K562 (cell line): ENCODE measurements around the gene SOS2. TPM values are rescaled to one million over a fixed set of nuclear protein-coding genes. Genes with fewer than 3 reads are reported as not detected.

Experiments used
- ATAC-seq: fragments of 200-7000 bp; cut with Tn5 transposase; 3 replicates; pipeline ENCODE4 v1.9.1; 2020; ENCODE audit warnings: moderate library complexity
- BruUV-seq: library from RNA; stranded (reverse); fragments of 400-500 nt; replicated peaks from 2 replicates; lab custom pipeline; 2021; lab: Mats Ljungman, UMichigan
- CTCF ChIA-PET: fragments of 300-600 bp; formaldehyde crosslinking; extraction: SDS; loops from one replicate; lab custom pipeline; 2021; ENCODE audit warnings: low intra/inter-chr PET ratio; lab: Yijun Ruan, JAX
- POLR2A ChIA-PET: fragments of 300-600, 350-650 bp; sonication (Branson Sonifier 250); formaldehyde crosslinking; extraction: SDS; loops from one replicate; lab custom pipeline; 2021; ENCODE audit warnings: antibody characterized with exemption, inconsistent platforms; lab: Yijun Ruan, JAX
- DNase-seq, 4 experiments: peaks; one replicate each; pipeline versions ENCODE4 v3.0.0 to v3.0.0-alpha.2; 2011 to 2018; ENCODE audit warnings: low spot score in 3 of 4, mixed read lengths in 3 of 4; ENCODE audit errors: extremely low read depth in 1 of 4
- FAIRE-seq: peaks from 2 replicates; lab custom pipeline; 2011; peaks lifted over from hg19 to GRCh38; lab: Jason Lieb, UNC
- H2AFZ ChIP-seq: 2 replicates; pipeline ENCODE4 v1.6.0; 2011; ENCODE audit warnings: low read depth, low read length, control low read depth, inconsistent platforms
- H3K27ac ChIP-seq: fragments of 200-600 bp; 3 replicates; pipeline ENCODE4 v1.8.0; 2011; ENCODE audit warnings: low read depth, mild to moderate bottlenecking, control low read depth, inconsistent platforms, low read length, moderate library complexity, mixed read lengths; ENCODE audit errors: extremely low read depth
- H3K27me3 ChIP-seq, 2 experiments: fragments of 300-600 bp in 1 of 2; 2 replicates in 1 of 2; 3 replicates in 1 of 2; pipeline versions ENCODE4 v1.6.0 to v1.8.0; 2011; ENCODE audit warnings: inconsistent platforms in 2 of 2, low read length in 2 of 2, mild to moderate bottlenecking in 1 of 2, mixed read lengths in 1 of 2, moderate library complexity in 1 of 2; ENCODE audit not compliant: control insufficient read depth in 2 of 2, insufficient read depth in 2 of 2
- H3K36me3 ChIP-seq: fragments of 300-600 bp; 3 replicates; pipeline ENCODE4 v1.8.0; 2011; ENCODE audit warnings: mild to moderate bottlenecking, low read length, inconsistent platforms; ENCODE audit not compliant: control insufficient read depth, insufficient read depth
- H3K4me1 ChIP-seq, 2 experiments: fragments of 200-600 bp in 1 of 2; replicated peaks in 1 of 2; 2 replicates in 1 of 2; 3 replicates in 1 of 2; pipeline versions ENCODE4 v1.5.1 to v1.8.0; 2011; ENCODE audit warnings: inconsistent platforms in 2 of 2, low read length in 2 of 2, mild to moderate bottlenecking in 1 of 2, mixed read lengths in 1 of 2, moderate library complexity in 1 of 2; ENCODE audit not compliant: control insufficient read depth in 2 of 2, insufficient read depth in 2 of 2
- H3K4me2 ChIP-seq: 2 replicates; pipeline ENCODE4 v1.6.1; 2011; ENCODE audit warnings: low read length, control low read depth, inconsistent platforms, mixed read lengths; ENCODE audit not compliant: insufficient read depth
- H3K4me3 ChIP-seq: fragments of 200-600 bp; sonication (generic), shearing (Covaris generic); 2 replicates; pipeline ENCODE4 v1.5.1; 2016; ENCODE audit warnings: control low read depth, inconsistent platforms
- H3K79me2 ChIP-seq: fragments of 200-600 bp; 3 replicates; pipeline ENCODE4 v1.8.0; 2011; ENCODE audit warnings: low read length, inconsistent platforms; ENCODE audit not compliant: control insufficient read depth, insufficient read depth
- H3K9ac ChIP-seq, 2 experiments: 2 replicates each; pipeline versions ENCODE4 v1.6.0 to v1.6.1; 2011; ENCODE audit warnings: low read depth in 2 of 2, low read length in 2 of 2, control low read depth in 1 of 2, inconsistent platforms in 1 of 2, mild to moderate bottlenecking in 1 of 2, mixed read lengths in 1 of 2; ENCODE audit not compliant: insufficient read depth in 1 of 2
- H3K9me1 ChIP-seq: one replicate; pipeline ENCODE4 v1.6.0; 2011; ENCODE audit warnings: inconsistent platforms, mild to moderate bottlenecking, low read length, moderate library complexity; ENCODE audit not compliant: control insufficient read depth, insufficient read depth
- H3K9me3 ChIP-seq: replicated peaks from 2 replicates; pipeline ENCODE4 v1.5.1; 2011; ENCODE audit warnings: low read depth, low read length, inconsistent platforms; ENCODE audit not compliant: control insufficient read depth, insufficient read depth
- H4K20me1 ChIP-seq: replicated peaks from 2 replicates; pipeline ENCODE4 v1.6.1; 2011; ENCODE audit warnings: low read length, inconsistent platforms, mixed read lengths; ENCODE audit not compliant: control insufficient read depth, insufficient read depth
- PHF21A ChIP-seq: fragments of 450-650 bp; IDR thresholded peaks from 2 replicates; pipeline ENCODE4 v1.6.1; 2017; ENCODE audit warnings: low read depth, borderline replicate concordance
- ZNF224 ChIP-seq: sonication (generic); formaldehyde crosslinking; IDR thresholded peaks from 2 replicates; pipeline ENCODE4 v1.8.0; 2022; ENCODE audit warnings: mild to moderate bottlenecking, missing genetic modification reagents
- ZNF696 ChIP-seq: fragments of 250-450 bp; sonication (Bioruptor Pico); conservative IDR thresholded peaks from 2 replicates; pipeline ENCODE4 v1.4.0; 2020; ENCODE audit warnings: mild to moderate bottlenecking, moderate library complexity
- ZNF77 ChIP-seq: fragments of 250-450 bp; sonication (Bioruptor Pico); IDR thresholded peaks from 2 replicates; pipeline ENCODE4 v1.5.0; 2020
- WGBS: fragments of 100-300 bp; shearing (Covaris generic); methylation state at CpG from one replicate; pipeline ENCODE4 v1.1.6; 2016; ENCODE audit warnings: low coverage, mixed read lengths; ENCODE audit not compliant: insufficient coverage; ENCODE audit errors: missing lambda C conversion rate; 5-methylcytosine and 5-hydroxymethylcytosine counted together
- in situ Hi-C: fragments of 300-500 bp; cut with MboI; formaldehyde crosslinking; loops from 4 replicates; pipeline ENCODE4 v1.15.0; 2018; ENCODE audit warnings: inconsistent platforms, mixed read lengths
- intact Hi-C: fragments of 100-400 bp; cut with micrococcal nuclease; formaldehyde crosslinking; loops from 2 replicates; pipeline ENCODE4 v1.14.2; 2022
- polyA plus RNA-seq, 8 experiments: library from polyadenylated mRNA; depleted of rRNA in 4 of 8; stranded (reverse) in 5 of 8; unstranded in 3 of 8; fragments of >200 nt; fragmentation: Nextera tagmentation in 2 of 8; fragmentation: Illumina TruSeq in 1 of 8; extraction: Ambion mirVana in 2 of 8; extraction: Trizol in 1 of 8; gene quantifications; 2 replicates each; pipeline versions ENCODE4 v1.2.1 to v1.2.3, GENCODE V29; 2011 to 2014; ENCODE audit warnings: inconsistent platforms in 1 of 8, missing spikeins in 1 of 8
- total RNA-seq, 7 experiments: library from RNA; depleted of rRNA in 6 of 7; stranded (reverse); fragments of >200 nt in 6 of 7; fragmentation: Illumina TruSeq in 2 of 7; extraction: Trizol in 2 of 7; gene quantifications; 2 replicates each; pipeline versions ENCODE4 v1.2.1 to v1.2.3, GENCODE V29; 2011 to 2021; ENCODE audit warnings: low replicate concordance in 1 of 7
- TF ChIP-seq, protein P1 (sequence below), 2 experiments: fragments of 150-350 bp in 1 of 2; IDR thresholded peaks; 2 replicates each; pipeline ENCODE4 v1.6.1; 2012 to 2016; ENCODE audit warnings: low read depth in 2 of 2, low read length in 2 of 2, mild to moderate bottlenecking in 1 of 2, moderate library complexity in 1 of 2
- TF ChIP-seq, protein P2 (sequence below), 2 experiments: fragments of 450-650 bp; IDR thresholded peaks; 2 replicates each; pipeline ENCODE4 v1.6.1; 2018; ENCODE audit warnings: mild to moderate bottlenecking in 2 of 2, low read depth in 1 of 2; ENCODE audit not compliant: partially characterized antibody in 2 of 2

The SOS2 gene
- total and polyA plus RNA-seq, 9 of the 15 experiments (the other 6 are each of a cell fraction or from before 2014, with no cell fraction given): 2.2 to 13.1 (median 10.5) TPM

DNA sequence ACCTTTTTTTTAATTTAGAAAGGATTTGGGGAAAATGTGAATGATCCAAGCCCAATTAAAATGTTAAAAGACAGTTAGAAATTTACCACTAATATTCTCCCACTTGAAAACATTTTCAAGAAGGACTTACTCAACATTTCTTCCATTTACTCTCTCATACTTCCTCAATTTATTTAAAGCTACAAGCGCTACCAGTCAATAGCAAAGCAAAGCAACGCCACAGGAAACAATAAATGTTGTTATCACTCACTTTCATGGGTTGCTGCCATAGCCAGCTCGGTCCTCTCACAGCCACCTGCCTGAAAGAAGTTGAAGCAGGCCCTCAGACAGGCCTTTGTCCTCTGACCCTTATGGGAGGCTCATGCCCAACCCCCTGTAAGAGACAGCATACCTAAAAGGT, 6.0 kb upstream of the SOS2 start:
- BruUV-seq: no TSS peak
- H3K79me2 ChIP-seq: no peaks in the 10 kb centered on the region
- intact Hi-C loops: loop anchor here (10.0 kb wide), 2 partner anchors 123 to 373 kb away; partner anchors contain the start of gene VCPKMT
- TF ChIP-seq PHF21A (no peak), ZNF696 (CRISPR knock-in tag) (no peak), ZNF77 (no peak), ZNF224 (CRISPR knock-in tag) (no peak)
- TF ChIP-seq, protein P1, sequence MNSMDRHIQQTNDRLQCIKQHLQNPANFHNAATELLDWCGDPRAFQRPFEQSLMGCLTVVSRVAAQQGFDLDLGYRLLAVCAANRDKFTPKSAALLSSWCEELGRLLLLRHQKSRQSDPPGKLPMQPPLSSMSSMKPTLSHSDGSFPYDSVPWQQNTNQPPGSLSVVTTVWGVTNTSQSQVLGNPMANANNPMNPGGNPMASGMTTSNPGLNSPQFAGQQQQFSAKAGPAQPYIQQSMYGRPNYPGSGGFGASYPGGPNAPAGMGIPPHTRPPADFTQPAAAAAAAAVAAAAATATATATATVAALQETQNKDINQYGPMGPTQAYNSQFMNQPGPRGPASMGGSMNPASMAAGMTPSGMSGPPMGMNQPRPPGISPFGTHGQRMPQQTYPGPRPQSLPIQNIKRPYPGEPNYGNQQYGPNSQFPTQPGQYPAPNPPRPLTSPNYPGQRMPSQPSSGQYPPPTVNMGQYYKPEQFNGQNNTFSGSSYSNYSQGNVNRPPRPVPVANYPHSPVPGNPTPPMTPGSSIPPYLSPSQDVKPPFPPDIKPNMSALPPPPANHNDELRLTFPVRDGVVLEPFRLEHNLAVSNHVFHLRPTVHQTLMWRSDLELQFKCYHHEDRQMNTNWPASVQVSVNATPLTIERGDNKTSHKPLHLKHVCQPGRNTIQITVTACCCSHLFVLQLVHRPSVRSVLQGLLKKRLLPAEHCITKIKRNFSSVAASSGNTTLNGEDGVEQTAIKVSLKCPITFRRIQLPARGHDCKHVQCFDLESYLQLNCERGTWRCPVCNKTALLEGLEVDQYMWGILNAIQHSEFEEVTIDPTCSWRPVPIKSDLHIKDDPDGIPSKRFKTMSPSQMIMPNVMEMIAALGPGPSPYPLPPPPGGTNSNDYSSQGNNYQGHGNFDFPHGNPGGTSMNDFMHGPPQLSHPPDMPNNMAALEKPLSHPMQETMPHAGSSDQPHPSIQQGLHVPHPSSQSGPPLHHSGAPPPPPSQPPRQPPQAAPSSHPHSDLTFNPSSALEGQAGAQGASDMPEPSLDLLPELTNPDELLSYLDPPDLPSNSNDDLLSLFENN (IDR thresholded peaks at IDR 0.05; ENCODE audit: low read depth in 2 of 2, low read length in 2 of 2): no peak
- TF ChIP-seq, protein P2, sequence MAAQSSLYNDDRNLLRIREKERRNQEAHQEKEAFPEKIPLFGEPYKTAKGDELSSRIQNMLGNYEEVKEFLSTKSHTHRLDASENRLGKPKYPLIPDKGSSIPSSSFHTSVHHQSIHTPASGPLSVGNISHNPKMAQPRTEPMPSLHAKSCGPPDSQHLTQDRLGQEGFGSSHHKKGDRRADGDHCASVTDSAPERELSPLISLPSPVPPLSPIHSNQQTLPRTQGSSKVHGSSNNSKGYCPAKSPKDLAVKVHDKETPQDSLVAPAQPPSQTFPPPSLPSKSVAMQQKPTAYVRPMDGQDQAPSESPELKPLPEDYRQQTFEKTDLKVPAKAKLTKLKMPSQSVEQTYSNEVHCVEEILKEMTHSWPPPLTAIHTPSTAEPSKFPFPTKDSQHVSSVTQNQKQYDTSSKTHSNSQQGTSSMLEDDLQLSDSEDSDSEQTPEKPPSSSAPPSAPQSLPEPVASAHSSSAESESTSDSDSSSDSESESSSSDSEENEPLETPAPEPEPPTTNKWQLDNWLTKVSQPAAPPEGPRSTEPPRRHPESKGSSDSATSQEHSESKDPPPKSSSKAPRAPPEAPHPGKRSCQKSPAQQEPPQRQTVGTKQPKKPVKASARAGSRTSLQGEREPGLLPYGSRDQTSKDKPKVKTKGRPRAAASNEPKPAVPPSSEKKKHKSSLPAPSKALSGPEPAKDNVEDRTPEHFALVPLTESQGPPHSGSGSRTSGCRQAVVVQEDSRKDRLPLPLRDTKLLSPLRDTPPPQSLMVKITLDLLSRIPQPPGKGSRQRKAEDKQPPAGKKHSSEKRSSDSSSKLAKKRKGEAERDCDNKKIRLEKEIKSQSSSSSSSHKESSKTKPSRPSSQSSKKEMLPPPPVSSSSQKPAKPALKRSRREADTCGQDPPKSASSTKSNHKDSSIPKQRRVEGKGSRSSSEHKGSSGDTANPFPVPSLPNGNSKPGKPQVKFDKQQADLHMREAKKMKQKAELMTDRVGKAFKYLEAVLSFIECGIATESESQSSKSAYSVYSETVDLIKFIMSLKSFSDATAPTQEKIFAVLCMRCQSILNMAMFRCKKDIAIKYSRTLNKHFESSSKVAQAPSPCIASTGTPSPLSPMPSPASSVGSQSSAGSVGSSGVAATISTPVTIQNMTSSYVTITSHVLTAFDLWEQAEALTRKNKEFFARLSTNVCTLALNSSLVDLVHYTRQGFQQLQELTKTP (IDR thresholded peaks at IDR 0.05; ENCODE audit: low read depth in 1 of 2, partially characterized antibody in 2 of 2): no peak
- TF ChIP-seq, all 486 proteins: peak for 0
- Histone ChIP-seq H3K9me1 (no peaks in the 10 kb centered on the region), H3K4me2 (no peak overlapping the region), H3K36me3 (no peaks in the 10 kb centered on the region), H3K27me3 (no peaks in the 10 kb centered on the region), H3K9ac (no peak overlapping the region), H3K9me3 (no peaks in the 10 kb centered on the region), H3K4me1 (no peaks in the 10 kb centered on the region; a peak in 2 of 5 replicates), H2AFZ (no peak overlapping the region), H3K27ac (no peak overlapping the region), H3K4me3 (no peak overlapping the region), H4K20me1 (no peaks in the 10 kb centered on the region)
- DNase-seq (no peak), FAIRE-seq (no peak), ATAC-seq (no peak; the same call in 2 of the 3 replicates)
- in situ Hi-C loops: no loop called here
- POLR2A ChIA-PET: interaction anchor here (1.5 kb wide), 1 partner anchor 9 kb away, joined by 4 read pairs; no protein-coding TSS in a partner anchor
- CTCF ChIA-PET: no interaction called here
- WGBS: 3% methylated on average over 3 of the region's 3 CpGs
